OCI-LY1 (cell line): Measurements from ENCODE around the gene DLGAP3.

Source experiments
- H2AFZ ChIP-seq: fragments of 200-600 bp; sonication (generic), shearing (Covaris generic); 2 replicates; pipeline ENCODE4 v1.6.0; 2014; ENCODE audit warnings: antibody characterized with exemption, mild to moderate bottlenecking, low read length
- H3F3A ChIP-seq: fragments of 200-600 bp; sonication (generic), shearing (Covaris generic); 2 replicates; pipeline ENCODE4 v1.6.0; 2014; ENCODE audit warnings: mild to moderate bottlenecking, antibody characterized with exemption, low read length, moderate library complexity; ENCODE audit not compliant: insufficient read depth
- H3K27ac ChIP-seq: fragments of 200-600 bp; sonication (generic); 2 replicates; pipeline ENCODE4 v1.5.1; 2014; ENCODE audit warnings: low read length, mixed run types, mild to moderate bottlenecking, low read depth; ENCODE audit not compliant: poor library complexity, severe bottlenecking
- H3K27me3 ChIP-seq: fragments of 200-600 bp; sonication (generic); 2 replicates; pipeline ENCODE4 v1.6.0; 2014; ENCODE audit warnings: antibody characterized with exemption, mild to moderate bottlenecking, low read length, moderate library complexity; ENCODE audit not compliant: insufficient read depth
- H3K36me3 ChIP-seq: fragments of 200-600 bp; sonication (generic); 2 replicates; pipeline ENCODE4 v1.6.1; 2014; ENCODE audit warnings: mild to moderate bottlenecking, antibody characterized with exemption, low read length, moderate library complexity, mixed read lengths; ENCODE audit not compliant: insufficient read depth
- H3K4me1 ChIP-seq: fragments of 200-600 bp; sonication (generic); 2 replicates; pipeline ENCODE4 v1.5.1; 2014; ENCODE audit warnings: mild to moderate bottlenecking, low read length, moderate library complexity; ENCODE audit not compliant: insufficient read depth, severe bottlenecking
- H3K4me2 ChIP-seq: fragments of 200-600 bp; sonication (generic), shearing (Covaris generic); 2 replicates; pipeline ENCODE4 v1.6.1; 2014; ENCODE audit warnings: low read length
- H3K4me3 ChIP-seq: fragments of 200-600 bp; sonication (generic); 2 replicates; pipeline ENCODE4 v1.5.1; 2014; ENCODE audit warnings: low read length, low read depth, mild to moderate bottlenecking, mixed read lengths; ENCODE audit not compliant: poor library complexity, severe bottlenecking
- H3K79me2 ChIP-seq: fragments of 200-600 bp; shearing (Covaris generic); 2 replicates; pipeline ENCODE4 v1.6.1; 2016; ENCODE audit warnings: mixed run types, low read length, mixed read lengths; ENCODE audit not compliant: insufficient read depth
- H3K9ac ChIP-seq: fragments of 200-600 bp; sonication (generic), shearing (Covaris generic); 2 replicates; pipeline ENCODE4 v1.6.1; 2014; ENCODE audit warnings: mild to moderate bottlenecking, low read length, mixed read lengths
- H3K9me2 ChIP-seq: fragments of 200-600 bp; sonication (generic), shearing (Covaris generic); 2 replicates; pipeline ENCODE4 v1.6.1; 2014; ENCODE audit warnings: low read depth, mild to moderate bottlenecking, low read length, mixed read lengths
- H3K9me3 ChIP-seq: fragments of 200-600 bp; shearing (Covaris generic); 2 replicates; pipeline ENCODE4 v1.6.1; 2014; ENCODE audit warnings: low read length, mixed read lengths
- H4K20me1 ChIP-seq: fragments of 200-600 bp; sonication (generic), shearing (Covaris generic); 2 replicates; pipeline ENCODE4 v1.6.0; 2016; ENCODE audit warnings: mild to moderate bottlenecking, low read length; ENCODE audit not compliant: insufficient read depth
- CTCF ChIP-seq: fragments of 200-600 bp; sonication (generic), shearing (Covaris generic); IDR thresholded peaks from 2 replicates; pipeline ENCODE4 v1.5.1; 2017; ENCODE audit warnings: mild to moderate bottlenecking, antibody characterized with exemption, low read length, moderate library complexity, mixed read lengths
- EZH2 ChIP-seq: fragments of 200-600 bp; sonication (generic), shearing (Covaris generic); IDR thresholded peaks from 2 replicates; pipeline ENCODE4 v1.8.0; 2017; ENCODE audit warnings: borderline replicate concordance, mixed run types, mild to moderate bottlenecking, antibody characterized with exemption, low read length, moderate library complexity, mixed read lengths

DLGAP3 gene

GRCh38 chr1:34833711-34834110, 95.7 kb downstream of the DLGAP3 start:
- no peaks in the 10 kb centered on the region for H3K9me3 ChIP-seq
- TF ChIP-seq CTCF (no peak), EZH2 (no peak)
- H3K36me3 ChIP-seq: no peaks in the 10 kb centered on the region
- H3F3A ChIP-seq: no peaks in the 10 kb centered on the region
- H3K4me2 ChIP-seq: no peak overlapping the region
- no peaks in the 10 kb centered on the region for H3K4me1 ChIP-seq
- no peaks in the 10 kb centered on the region for H3K9me2 ChIP-seq
- H3K27ac ChIP-seq: no peak overlapping the region
- H3K79me2 ChIP-seq: no peaks in the 10 kb centered on the region
- H4K20me1 ChIP-seq: no peaks in the 10 kb centered on the region
- no peak overlapping the region for H2AFZ ChIP-seq
- H3K4me3 ChIP-seq: no peak overlapping the region
- no peaks in the 10 kb centered on the region for H3K27me3 ChIP-seq
- H3K9ac ChIP-seq: no peak overlapping the region

- no peaks in the 10 kb centered on the region for H3F3A ChIP-seq
- H4K20me1 ChIP-seq: no peaks in the 10 kb centered on the region
- no peak overlapping the region for H3K9ac ChIP-seq
- H3K9me2 ChIP-seq: no peaks in the 10 kb centered on the region
- H3K36me3 ChIP-seq: no peaks in the 10 kb centered on the region
- no peaks in the 10 kb centered on the region for H3K4me1 ChIP-seq
- no peak overlapping the region for H3K4me3 ChIP-seq
- H3K4me2 ChIP-seq: no peak overlapping the region
- no peaks in the 10 kb centered on the region for H3K9me3 ChIP-seq
- H3K79me2 ChIP-seq: no peaks in the 10 kb centered on the region
- H3K27me3 ChIP-seq: no peaks in the 10 kb centered on the region
- no peak overlapping the region for H3K27ac ChIP-seq
- no peak overlapping the region for H2AFZ ChIP-seq
- TF ChIP-seq EZH2: no peak
- TF ChIP-seq CTCF: no peak
Observed at GRCh38 chr1:34831721-34832246, 97.7 kb downstream of the DLGAP3 start.

- Histone ChIP-seq H4K20me1 (no peaks in the 10 kb centered on the region), H3K4me3 (no peak overlapping the region), H3K9me2 (no peaks in the 10 kb centered on the region), H3F3A (no peaks in the 10 kb centered on the region), H3K4me2 (no peak overlapping the region), H3K9me3 (no peaks in the 10 kb centered on the region), H3K27ac (no peak overlapping the region), H3K27me3 (no peaks in the 10 kb centered on the region), H3K79me2 (no peaks in the 10 kb centered on the region), H3K36me3 (no peaks in the 10 kb centered on the region), H3K4me1 (no peaks in the 10 kb centered on the region), H3K9ac (no peak overlapping the region), H2AFZ (no peak overlapping the region)
- TF ChIP-seq CTCF (no peak), EZH2 (no peak)
Observed at GRCh38 chr1:34829250-34829649, 100.2 kb downstream of the DLGAP3 start.
